ENCODE data around the gene EFNA2.

Gene EFNA2

GRCh38 chr19:1260749-1261537, 24.7 kb upstream of the EFNA2 start:
- peak; percentile 98 for DNase-seq

- DNase-seq: peak; percentile 44
These were observed 24.2 kb upstream of the EFNA2 start for GRCh38 chr19:1261538-1261797.

- DNase-seq: peak; percentile 40
These were observed 23.7 kb upstream of the EFNA2 start for GRCh38 chr19:1261798-1262622.

GRCh38 chr19:1262623-1263123, 23.0 kb upstream of the EFNA2 start:
- DNase-seq: no peak

- DNase-seq: no peak
These were observed 22.5 kb upstream of the EFNA2 start for GRCh38 chr19:1263188-1263587.

- DNase-seq: no peak
These were observed 20.7 kb upstream of the EFNA2 start for GRCh38 chr19:1264801-1265614.

GRCh38 chr19:1265615-1266128, 20.0 kb upstream of the EFNA2 start:
- DNase-seq: peak; percentile 58

GRCh38 chr19:1266129-1266915, 19.4 kb upstream of the EFNA2 start:
- DNase-seq: peak; percentile 87

- DNase-seq: peak; percentile 73
These were observed 18.7 kb upstream of the EFNA2 start for GRCh38 chr19:1266916-1267476.

- no peak for DNase-seq
These were observed 18.0 kb upstream of the EFNA2 start for GRCh38 chr19:1267477-1268225.

- DNase-seq: no peak
These were observed 17.2 kb upstream of the EFNA2 start for GRCh38 chr19:1268226-1269064.

- peak; percentile 100 for DNase-seq
These were observed 16.6 kb upstream of the EFNA2 start, which contains the start of gene CIRBP for GRCh38 chr19:1269065-1269477. Gene CIRBP (plus strand): TSS chr19:1269332. CDS start chr19:1270934, 1,602 bp downstream.

- DNase-seq: peak; percentile 90
These were observed 16.0 kb upstream of the EFNA2 start for GRCh38 chr19:1269478-1270212.

- DNase-seq: peak; percentile 47
These were observed 15.3 kb upstream of the EFNA2 start for GRCh38 chr19:1270213-1270853.

- DNase-seq: no peak
These were observed 14.7 kb upstream of the EFNA2 start for GRCh38 chr19:1270854-1271527.

- DNase-seq: no peak
These were observed 13.9 kb upstream of the EFNA2 start for GRCh38 chr19:1271528-1272422.

Data from activated CD4-positive, alpha-beta T cell treated with anti-CD3 and anti-CD28 coated beads for 48 hours (primary cell).